CD4-positive, alpha-beta T cell treated with Interleukin-17A for 4 hours (primary cell): ENCODE data around the gene SRSF9.
"Not testable (repeated sequence)": the region's sequence is repeated elsewhere in the genome, so short reads cannot be mapped to it uniquely, and the experiment has no call there.

Experiments
- DNase-seq: peaks from one replicate; pipeline ENCODE4 v3.0.0-alpha.2; 2020; ENCODE audit warnings: mixed read lengths

SRSF9 gene, protein sequence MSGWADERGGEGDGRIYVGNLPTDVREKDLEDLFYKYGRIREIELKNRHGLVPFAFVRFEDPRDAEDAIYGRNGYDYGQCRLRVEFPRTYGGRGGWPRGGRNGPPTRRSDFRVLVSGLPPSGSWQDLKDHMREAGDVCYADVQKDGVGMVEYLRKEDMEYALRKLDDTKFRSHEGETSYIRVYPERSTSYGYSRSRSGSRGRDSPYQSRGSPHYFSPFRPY

DNA sequence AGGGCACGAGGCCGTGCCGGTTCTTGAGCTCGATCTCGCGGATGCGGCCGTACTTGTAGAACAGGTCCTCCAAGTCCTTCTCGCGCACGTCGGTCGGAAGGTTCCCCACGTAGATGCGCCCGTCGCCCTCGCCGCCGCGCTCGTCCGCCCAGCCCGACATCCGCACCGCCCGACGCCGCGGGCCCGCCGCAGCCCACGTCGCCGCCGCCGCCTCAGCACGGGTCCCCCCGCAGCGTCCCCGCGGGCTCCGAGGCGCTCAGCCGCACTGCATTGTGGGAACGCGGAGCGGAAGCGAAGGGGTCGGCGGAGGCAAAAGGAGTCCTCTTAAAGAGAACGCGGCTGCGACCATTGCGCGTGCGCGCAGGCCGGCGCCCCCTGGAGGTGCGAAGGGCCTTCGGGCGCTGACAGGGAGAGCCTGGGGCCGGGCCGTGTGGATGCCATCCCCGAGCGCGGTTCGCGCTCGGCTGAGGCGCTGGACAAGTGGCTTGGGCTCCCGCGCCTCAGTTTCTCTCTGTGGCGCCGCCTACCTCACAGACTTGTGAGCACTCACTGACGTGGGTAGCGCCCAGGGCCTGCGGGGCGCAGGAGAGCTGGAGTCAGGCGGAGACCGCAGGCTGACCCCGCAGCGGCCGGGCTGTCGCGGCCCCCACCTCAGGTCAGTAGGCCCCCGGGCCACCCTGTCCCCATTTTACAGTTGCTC, at the start of gene SRSF9:
Gene SRSF9 (minus strand): TSS at position 299 of the 700 bp plus-strand sequence. CDS start 139 bp downstream, at position 160.
- peak; percentile 98 for DNase-seq

DNA sequence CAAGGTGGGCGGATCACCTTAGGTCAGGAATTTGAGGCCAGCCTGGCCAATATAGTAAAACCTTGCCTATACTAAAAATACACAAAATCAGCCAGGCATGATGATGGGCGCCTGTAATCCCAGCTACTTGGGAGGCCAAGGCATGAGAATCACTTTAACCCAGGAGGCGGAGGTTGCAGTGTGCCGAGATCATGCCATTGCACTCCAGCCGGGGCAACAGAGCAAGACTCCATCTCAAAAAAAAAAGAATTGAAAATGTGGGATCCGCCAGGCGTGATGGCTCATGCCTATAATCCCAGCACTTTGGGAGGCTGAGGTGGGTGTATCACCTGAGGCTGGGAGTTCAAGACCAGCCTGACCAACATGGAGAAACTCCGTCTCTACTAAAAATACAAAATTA, 49.8 kb upstream of the SRSF9 start:
- not testable (repeated sequence) for DNase-seq

DNA sequence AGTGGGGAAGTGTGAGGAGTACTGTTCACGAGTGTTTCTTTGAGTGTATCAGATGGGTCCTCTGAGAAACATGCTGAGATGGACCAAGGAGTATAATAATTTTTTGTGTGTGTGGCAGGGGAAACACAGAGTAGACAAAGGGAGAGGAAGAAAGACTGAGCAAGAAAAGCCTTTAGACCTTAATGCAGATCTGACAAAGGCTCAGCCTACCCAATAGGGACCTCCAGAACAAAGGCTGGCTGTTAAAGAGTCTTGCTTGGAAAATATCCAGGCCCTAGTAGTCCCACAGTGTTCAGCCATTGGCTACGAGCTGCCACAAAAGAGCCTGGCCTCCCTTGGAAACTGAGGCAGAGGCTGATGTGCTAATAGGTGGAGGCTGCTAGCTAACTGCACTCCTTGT, 45.9 kb upstream of the SRSF9 start:
- DNase-seq, result no peak

DNA sequence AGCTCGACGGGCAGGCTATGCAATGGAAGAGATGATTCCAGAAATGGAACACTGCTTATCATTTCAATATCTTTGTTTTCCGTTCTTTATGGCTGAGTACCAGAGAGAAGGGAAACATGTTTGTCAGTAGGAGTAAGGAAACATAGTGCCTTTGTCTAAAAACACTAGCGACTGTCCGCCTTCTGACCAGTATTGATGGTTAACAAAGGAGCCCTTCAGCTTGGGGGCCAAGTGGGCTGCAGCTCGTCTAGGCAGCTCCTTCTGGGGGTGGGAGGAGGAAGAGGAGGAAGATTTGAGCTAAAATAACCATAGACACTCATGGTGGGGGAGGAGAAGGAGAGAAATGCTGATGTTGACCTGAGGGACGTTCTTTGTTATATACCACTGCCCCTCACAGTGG, 44.5 kb upstream of the SRSF9 start:
- no peak for DNase-seq

DNA sequence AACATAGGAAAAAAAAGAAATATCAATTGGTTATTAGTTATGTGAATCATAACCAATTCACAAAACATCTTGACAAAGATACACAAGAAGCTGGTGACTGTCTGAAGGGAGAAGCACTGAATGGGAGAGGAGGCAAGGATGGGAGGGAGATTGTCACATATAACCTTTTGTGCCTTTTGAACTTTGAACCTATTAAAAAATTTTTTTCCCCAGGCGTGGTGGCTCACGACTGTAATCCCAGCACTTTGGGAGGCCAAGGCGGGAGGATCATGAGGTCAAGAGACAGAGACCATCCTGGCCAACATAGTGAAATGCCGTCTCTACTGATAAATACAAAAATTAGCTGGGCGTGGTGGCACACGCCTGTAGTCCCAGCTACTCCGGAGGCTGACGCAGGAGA, 39.0 kb upstream of the SRSF9 start:
- no peak for DNase-seq

DNA sequence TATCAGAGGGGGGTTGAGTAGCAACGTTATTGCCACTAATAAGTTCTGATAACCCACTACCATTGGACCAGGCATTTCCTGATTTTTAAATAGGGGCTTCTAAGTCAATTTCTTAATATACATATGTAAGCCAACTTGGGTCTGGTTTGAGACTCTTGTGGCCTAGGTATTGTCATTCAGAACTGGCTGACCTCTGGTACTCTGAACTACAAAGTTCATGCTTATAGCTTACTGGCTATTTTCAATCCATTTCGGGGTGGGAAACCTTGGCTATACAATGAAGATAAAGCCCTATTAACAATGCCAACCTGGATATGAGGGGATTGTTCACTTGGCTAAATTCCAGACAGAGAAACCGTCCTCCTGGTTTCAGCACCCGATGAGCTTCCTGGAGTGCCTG, 35.0 kb upstream of the SRSF9 start:
- no peak for DNase-seq

DNA sequence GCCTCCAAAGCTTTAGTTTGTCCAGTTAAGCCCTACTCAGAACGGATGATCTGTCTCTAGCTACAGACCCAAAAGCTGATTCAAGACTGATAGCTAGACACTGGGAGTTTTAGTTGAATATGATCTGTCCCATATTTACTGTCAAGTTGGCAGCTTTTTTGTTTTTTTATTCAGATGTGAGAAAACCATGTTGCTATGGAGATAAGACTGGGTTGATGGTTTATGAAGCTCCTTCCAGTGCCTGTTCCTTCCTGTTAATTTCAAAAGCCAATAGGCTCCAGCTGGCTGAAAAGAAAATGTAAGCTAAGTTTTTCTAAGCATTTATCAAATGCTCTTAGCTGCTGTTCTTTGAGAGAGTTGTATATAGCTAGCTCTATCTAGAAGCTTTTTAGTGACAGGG, 31.0 kb upstream of the SRSF9 start:
- DNase-seq, result no peak

DNA sequence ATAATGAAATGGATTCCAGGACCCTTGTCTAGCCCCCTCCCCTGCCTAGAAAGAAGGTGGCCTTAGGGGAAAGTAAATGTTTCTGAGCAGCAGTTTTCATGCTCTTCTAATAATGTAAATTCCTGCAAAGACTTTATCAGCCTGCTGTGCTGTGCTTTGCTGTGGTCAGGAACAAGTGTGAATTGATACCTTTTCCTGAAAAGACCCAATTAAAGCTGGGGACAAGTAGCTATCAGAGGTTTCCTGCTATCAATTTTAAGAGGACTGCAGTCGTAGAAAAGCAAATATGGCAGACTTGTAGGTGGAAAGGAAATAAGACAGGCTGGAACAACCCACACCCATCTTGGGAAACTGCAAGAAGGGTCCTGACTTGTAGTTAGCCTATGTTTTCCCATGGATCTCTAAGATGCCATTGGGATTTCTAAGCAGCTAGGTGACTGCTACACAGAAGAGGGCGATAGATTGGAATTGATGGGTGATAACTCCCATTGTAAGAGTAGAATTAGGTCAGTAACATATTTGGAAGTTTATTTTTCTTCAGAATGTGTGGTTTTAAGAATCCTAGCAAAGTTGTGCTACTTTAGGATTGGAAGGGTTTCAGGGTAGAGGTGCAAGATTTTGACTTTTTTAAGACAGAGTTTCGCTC, 29.4 kb upstream of the SRSF9 start:
- no peak for DNase-seq

DNA sequence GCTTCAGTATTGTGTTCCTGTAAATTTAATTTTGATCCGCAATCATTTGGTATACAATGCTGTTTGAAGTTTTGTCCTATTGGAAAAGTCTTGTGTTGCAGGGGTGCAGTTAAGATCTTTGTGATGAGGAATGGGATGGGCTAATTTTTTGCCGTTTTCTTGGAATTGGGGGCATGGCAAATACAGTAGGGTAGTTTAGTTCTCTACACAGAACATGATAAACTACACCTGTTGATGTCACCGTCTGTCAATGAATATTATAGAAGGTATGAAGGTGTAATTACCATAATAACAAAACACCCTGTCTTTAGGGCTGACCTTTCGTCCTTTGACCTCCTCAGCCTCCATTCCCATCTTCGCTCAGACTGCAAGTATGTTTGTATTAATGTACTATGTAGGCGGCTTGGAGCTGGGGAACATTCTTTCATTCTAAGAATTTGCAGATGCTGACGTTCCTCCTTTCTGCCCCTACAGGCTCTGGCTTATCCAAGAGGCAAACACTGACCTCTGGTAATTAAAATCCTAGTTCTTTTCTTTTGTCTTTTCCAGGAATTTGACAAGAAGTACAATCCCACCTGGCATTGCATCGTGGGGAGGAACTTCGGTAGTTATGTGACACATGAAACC, 28.1 kb upstream of the SRSF9 start:
- no peak for DNase-seq

DNA sequence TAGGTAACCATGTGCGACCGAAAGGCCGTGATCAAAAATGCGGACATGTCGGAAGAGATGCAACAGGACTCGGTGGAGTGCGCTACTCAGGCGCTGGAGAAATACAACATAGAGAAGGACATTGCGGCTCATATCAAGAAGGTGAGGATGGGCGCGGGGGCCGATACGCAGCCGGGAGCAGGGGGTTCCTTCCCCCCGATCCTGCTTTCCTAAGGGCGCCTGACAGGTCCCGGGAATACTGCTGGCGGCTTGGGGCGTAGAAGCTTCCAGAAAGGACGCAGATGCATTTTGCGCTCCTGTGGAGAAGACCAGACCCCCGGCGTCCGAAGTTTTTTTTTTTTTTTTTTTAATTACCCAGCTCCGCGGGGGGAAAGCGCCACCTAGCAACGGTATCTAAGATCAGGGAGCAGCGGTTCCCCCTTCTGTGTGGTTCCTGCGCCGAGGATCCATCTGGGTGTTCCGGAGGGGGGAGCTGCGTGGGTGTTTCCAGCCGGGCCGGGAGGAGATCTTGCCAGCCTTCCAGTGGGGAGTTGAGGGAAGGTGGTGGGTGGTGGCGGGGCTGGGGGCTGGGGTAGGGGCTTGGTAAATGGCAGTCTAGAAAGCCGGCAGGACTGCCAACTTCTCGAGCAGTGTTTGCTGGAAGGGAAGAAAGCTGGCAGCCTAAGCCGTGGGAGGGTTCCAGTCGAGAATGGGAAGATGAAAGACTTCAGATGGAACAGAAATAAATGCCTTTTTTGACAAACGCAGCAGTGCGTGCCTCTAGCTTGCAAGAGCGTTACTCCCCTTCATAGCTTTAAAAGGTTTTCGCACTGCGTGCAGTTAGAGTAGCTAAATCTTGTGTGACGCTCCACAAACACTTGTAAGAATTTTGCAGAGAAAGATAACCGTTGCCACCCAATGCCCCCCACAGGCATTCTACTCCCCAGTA, 27.1 kb upstream of the SRSF9 start:
- peak; percentile 68 for DNase-seq

DNA sequence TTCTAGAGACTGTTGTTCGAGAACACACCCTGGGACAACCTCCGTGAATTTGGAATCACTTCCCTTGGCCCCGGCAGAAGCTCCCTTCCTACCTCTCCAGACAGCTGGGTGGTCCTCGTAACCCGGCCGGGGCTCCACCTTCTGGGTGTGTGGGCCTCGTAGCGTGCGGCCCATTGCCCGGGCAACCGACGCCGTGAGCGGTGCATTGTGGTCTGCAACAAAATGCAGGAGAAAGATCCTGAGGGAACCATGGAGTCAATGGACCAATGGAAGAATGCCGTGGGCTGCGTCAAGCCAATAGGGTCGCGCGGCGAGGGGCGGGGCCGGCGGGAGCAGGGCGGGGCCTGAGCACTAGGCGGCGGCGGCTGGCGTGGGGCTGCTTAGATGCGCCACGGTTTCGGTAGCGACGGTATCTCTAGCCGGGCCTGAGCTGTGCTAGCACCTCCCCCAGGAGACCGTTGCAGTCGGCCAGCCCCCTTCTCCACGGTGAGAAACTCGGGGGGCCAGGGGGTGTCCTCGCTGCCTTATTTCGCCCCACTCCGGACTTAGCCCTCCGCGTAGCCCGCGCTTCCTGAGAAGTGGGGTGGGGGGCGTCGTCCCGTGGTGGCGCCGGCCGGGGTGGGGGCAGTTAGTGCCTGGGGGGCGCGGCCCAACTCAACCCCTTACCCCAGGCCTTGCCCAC, 26.3 kb upstream of the SRSF9 start, which contains the start of gene DYNLL1:
Gene DYNLL1 (plus strand): TSS at position 383 of the 682 bp plus-strand sequence. CDS start 309 bp downstream, outside the sequence.
- DNase-seq, result peak; percentile 98

DNA sequence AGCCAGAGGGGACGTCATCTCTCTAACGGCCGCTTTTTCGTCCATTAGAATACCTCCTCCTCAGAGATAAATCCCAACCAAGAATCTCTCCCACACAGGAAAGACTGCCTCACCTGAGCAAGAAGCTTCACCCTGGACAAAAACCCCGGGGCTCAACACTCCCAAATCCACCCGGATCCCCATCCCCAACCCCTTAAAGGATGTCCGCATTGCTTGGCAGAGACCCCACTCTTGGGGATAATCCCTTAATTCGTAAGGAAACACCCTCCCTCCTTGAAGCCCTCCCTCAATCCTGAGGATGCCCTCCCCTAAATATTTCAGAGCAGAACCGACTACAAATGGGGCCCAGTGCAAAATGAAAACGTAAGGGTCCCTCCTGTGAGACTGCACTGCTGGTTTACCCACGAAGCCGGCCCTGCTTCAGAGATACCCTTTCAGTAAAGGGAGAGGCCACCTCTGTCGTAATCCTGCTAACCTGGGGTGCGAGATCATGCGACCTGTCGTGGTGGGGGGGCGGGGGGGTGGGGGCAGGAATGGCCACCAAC, 25.7 kb upstream of the SRSF9 start:
- DNase-seq, result no peak

DNA sequence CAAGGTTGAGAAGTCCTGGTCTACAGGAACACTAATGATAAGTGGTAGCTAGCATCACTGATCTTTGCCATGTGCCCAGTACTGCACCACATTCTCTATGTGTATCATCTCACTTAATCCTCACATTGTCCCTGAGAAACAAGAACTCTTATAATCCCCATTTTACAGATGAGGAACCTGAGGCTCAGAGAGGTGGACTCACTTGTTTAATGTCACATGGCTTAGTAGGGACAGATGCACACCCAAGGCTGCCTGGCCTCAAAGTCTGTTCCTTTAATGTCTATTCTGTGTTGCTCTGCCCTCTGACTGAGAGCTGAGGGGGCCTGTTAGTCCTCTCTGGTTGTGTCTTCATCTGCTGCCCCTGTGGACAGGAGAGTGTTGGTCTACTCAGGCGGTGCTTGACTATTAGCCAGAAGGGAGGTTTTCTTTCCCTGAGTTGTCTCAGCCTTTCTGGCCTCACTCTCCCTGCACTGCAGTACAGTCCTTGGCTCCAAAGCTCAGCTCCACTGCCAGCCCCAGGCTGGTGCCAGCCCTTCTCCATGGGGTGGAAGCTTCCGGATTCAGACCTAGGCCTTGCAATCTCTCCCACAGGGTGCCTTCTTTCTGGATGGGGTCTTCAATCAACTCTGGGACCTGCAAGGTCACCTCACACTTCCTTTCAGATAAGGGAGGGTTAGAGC, 21.4 kb upstream of the SRSF9 start:
- no peak for DNase-seq

DNA sequence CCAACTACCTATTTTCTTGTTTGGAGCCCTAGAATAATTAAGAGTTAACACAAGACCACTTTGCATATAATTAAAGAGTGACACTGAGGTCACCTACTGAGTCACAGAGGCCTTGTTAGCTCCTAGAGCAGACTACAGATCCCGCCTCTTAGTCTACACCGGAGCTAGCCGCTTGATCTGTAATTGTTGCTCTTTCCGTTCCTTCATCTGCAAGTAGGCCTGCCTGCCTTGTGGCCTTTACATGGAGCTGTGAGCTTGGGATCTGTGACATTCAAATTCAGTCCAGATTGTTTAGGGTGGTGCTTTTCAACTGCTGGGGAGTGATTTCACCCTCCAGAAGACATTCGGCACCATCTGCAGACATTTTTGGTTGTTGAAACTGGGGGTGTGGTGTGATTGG, 20.8 kb upstream of the SRSF9 start:
- no peak for DNase-seq

DNA sequence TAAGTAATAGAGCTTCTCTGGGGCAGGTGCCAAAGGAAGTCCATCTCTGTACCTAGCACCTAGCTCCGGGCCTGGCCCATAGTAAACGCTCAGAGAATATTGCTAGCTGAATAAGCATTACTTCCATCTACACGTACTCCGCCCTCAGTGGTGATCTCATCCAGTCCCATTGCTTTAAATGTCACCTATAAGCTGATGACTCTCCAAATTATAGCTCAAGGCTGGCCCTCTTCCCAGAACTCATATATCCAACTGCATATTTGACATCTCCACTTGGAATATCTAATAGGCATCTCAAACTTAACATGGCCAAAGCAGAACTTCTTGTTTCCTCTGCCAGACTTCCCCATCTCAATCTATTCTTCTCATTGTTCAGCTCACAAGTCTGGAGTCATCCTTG, 19.5 kb upstream of the SRSF9 start:
- DNase-seq, result no peak

DNA sequence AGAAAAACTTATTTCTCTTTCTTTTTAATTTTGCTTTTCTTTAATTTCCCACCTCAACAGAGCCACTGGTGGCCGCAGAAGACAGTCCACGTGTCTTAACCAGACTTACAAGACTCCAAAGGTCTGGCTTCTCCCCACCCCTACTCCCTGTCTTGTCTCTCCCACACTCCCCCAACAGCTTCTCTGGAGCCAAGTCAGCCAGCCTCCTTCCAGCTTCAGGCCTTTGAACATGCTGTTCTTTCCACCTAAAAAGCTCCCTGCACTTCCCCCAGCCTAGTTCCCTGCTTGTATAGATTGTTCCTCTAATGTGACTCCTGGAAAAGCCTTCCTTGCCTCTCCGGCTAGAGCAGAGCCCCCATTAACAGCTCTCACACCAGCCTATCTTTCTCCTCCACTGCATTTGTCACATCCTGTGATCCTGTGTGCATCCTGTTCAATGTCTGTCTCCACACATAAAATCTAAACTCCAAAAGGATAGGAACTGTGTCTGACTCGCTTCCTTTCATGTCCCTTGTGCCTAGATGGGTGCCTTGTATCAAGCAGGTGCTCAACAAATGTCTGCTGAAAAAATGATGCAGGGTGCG, 18.6 kb upstream of the SRSF9 start:
- no peak for DNase-seq

DNA sequence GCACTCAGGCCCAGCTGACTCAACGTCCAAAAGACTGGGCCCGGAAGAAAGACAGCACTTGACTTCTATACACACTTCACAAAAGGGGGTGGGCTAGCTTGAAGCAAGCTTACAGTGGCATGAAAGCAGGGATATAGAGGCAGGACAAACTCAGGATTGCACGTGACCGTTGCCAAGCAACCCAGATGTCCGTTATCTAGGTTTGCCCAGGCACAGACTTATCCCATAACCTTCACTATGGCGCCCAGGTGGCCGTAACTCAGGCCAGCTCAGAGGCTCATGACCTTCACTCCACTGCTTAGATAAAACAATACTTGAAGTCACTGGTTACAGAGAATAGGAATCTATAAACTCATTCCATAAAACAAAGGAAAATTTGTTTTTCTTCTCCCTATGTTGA, 18.0 kb upstream of the SRSF9 start:
- not testable (repeated sequence) for DNase-seq

DNA sequence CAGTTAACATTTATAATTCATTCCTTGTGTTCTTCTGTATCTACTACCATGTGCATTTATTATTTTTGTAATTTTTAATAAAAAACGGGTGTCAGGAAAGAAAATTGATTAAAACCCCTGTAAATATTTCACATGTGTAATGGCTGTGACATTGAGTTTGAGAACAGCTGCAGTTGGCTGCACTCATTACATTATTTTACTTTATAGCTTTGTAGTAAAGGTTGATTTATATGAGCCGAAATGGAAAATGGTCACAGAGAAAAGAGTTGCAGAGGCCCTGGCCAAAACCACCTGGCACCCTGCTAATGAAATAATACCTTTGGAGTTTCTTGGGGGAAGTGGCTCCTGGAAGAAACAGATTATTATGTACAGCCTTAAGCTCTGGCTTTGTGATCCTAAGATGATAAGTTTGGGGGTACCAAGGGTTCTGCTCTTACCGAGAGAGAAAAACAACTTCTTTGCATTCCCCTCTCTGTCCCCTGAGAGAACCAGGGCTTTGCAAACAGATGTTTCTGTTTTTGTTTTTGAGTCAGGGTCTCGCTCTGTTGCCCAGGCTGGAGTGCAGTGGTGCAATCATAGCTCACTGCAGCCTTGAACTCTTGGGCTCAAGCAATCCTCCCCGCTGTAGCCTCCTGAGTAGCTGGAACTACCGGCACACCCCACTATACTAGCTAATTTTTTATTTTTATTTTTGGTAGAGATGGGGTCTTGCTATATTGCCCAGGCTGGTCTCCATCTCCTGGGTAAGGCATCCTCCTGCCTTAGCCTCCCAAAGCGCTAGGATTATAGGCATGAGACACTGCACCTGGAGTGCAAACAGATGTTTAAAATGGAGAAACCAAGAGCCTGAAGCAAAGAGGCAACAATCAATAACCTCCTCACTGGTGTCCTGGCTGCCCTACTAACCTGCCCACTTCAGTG, 16.7 kb upstream of the SRSF9 start:
- DNase-seq, result no peak

DNA sequence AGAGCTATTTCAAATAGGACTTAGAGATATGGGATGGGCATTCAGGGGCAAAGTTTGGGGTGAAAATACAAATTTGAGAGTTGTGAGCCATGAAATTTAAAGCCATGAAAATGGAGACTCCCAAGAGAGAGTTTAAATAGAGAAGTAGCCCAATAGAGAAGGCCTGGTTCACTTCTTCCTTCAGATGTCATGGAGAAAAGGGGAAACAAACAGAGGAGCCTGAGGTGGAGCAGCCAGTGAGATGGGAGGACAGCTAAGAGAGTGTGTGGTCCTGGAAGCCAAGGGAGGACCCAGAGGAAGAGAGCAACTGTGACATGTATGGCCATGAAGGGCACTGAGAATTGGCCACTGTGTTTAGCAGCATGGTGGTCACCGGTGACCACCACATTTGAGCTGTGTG, 14.1 kb upstream of the SRSF9 start:
- no peak for DNase-seq
